Ammon's horn (tissue), 1 donor: ENCODE data around the gene TIAM2.
"Not testable (repeated sequence)": the region's sequence is repeated elsewhere in the genome, so short reads cannot be mapped to it uniquely, and the experiment has no call there.

Experiments
- DNase-seq: peaks from one replicate; pipeline ENCODE4 v3.0.0-alpha.2; 2016; ENCODE audit warnings: low spot score

TIAM2 gene

GRCh38 chr6:154991207-154991606 is 3.9 kb upstream of the TIAM2 start:
- no peak for DNase-seq

DNA sequence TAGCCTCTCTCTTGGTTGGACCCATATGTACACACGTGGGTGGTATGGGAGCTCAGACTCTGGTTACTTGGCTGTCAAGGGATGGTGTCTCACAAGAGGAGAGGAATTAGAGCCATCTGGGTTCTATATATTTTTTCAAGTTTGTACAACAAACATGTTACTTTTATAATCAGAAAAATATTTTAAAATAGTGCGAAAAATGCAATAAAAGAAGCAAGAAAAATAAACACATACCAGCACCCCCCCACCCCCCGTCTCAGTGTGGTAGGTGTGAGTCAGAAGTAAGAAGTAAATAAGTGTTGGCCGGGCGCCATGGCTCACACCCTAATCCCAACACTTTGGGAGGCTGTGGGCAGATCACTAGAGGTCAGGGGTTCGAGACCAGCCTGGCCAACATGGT is 2.1 kb upstream of the TIAM2 start:
- no peak for DNase-seq

GRCh38 chr6:154993710-154994109 is 1.4 kb upstream of the TIAM2 start:
- DNase-seq: no peak

DNA sequence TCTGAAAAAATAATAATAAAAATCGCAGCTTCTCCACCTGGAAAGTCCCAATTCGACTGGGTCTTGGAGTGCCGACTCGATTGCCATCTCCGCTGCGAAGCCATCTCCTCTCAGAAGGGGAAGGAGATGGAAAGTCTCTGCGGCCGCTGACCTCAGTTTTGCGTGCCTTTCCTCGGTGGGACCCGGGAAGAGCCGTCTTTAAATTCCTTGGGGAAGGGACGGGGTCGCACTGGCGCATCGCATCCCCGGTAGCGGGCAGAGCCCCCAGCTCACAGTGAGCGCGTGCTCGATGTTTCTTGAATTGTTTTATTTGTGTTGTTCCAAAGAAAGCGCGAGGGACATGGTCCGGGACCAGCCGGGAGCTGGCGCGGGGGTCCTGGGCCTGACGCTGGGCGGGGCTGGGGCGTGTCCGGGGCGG is 270 bp upstream of the TIAM2 start:
- DNase-seq: no peak

DNA sequence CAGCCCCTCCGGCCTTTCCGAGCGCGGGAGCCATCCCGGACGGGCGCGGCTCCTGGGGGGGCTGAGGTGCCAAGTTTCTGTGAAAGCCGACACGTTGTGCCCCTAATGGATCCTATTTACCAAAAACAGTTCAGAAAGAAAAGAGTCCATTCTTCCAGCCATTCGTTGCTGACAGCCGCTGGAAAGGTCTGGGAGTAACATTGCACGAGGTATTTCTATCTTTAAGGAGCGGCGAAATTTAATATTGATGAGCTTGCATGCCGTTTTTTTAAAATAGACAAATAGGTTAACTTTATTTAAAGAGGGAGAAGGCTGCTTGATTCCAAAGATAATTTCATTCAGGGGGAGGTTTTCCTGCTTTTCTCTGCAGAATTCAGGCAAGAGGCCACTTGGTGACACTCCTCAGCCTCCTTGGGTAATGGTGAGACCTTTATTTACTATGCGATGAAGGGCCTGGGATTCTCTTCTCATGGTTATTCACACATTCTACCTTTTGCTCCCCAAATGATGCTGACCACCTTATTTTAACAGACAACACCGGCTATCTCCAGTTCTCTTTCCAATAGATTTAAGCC is 988 bp downstream of the TIAM2 start:
- DNase-seq: no peak

GRCh38 chr6:154996841-154997311 is 1.8 kb downstream of the TIAM2 start:
- DNase-seq: peak; percentile 16

DNA sequence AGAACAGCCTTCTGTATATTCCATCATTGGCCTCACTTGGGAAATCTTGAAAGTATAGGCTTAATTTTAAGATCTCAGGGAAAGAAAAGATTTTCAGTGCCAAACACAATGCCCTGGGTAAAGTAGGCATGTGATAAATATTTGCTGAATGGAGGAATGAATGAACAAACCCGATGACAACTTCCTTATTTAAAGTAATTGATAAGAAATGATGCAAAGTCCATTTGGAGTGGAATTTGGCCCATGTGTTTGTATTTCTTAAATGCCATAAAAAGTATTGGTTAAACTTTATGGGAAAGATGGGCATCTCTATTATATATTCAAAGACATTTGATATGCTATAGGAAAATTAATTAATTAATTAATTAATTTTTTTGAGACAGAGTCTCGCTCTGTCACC is 3.7 kb downstream of the TIAM2 start:
- DNase-seq: no peak

- no peak for DNase-seq
Measured at GRCh38 chr6:155001482-155001881, 6.4 kb downstream of the TIAM2 start.

DNA sequence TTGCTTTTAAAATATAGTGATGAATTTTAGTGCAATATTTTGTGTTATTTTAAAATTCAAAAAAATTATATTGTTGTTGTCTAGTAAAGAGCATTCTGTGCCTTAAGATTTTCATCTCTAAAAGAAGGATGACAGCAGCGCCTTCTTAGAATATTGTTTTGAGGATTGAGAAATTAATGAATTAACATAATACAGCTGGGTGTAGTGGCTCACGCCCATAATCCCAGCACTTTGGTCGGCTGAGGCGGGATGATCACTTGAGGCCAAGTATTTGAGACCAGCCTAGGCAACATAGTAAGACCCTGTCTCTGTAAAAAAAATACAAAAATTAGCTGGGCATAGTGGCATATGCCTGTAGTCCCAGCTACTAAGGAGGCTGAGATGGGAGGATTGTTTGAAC is 6.8 kb downstream of the TIAM2 start:
- no peak for DNase-seq

DNA sequence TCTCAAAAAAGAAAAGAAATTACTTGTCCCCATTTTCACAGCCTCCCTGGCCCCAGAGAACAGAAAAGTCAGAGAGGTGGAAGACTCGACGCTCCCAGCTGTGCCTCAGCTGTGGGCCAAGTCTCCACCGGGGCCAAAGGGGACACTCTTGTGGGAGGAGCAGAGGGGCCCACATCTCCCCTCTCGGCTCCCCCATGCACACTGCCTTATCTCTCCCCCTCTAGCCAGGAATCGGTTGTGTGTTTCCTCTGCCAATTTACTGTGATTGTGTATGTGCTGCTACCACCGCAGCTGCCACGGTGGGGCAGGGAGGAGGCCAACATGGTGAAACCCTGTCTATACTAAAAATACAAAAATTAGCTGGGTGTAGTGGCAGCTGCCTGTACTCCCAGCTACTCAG is 8.4 kb downstream of the TIAM2 start:
- DNase-seq: no peak

GRCh38 chr6:155004017-155004416 is 8.9 kb downstream of the TIAM2 start:
- DNase-seq: no peak

DNA sequence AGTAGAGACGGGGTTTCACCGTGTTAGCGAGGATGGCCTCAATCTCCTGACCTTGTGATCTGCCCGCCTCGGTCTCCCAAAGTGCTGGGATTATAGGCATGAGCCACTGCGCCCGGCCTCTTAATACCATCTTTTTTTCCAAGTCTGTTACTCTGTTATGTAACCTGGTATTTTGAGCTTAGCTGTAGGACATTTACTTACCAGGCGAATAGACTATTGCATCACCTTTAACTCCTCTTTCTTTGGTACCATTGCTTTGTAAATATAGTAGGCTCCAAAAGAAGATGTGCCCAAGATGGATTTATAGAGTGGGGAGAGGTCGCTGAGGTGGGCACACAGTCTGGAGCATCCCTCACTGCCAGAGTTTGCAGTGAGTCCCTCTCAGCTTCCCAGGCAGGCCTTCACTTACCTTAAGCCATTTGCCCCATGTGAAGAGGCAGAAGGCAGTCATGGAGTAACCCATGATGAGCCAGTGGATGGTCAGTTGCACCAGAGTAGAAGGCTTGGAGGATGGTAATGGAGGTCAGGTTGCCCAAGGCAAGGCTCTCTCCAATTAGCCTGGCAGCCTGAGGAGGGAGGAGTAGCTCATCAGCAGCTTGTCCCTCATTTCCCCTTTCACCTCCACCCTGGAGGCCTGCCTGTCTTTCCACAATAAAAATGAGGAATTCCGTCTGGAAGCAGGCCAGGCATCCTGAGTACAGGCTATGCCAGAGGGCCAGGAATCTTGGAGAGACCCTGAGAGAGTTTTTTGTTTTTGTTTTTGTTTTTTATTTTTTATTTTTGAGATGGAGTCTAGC is 9.7 kb downstream of the TIAM2 start:
- no peak for DNase-seq

- DNase-seq: no peak
Measured at GRCh38 chr6:155008625-155009024, 13.5 kb downstream of the TIAM2 start.

DNA sequence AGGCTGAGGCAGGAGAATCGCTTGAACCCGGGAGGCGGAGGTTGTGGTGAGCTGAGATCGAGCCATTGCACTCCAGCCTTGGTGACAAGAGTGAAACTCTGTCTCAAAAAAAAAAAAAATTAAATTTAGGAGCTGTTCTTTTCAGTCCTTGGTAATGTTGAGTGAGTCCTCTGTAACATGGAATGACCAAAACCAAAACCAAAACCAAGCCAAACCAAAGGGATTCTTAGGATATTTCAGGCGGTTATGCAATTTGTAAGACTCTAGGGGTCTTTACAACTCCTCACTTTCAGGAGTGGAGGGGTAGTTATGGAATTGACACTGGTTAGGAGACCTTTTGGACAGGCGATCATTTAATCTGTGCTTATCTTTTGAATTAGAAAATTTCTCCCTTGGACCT is 15.8 kb downstream of the TIAM2 start:
- no peak for DNase-seq

GRCh38 chr6:155011809-155012291 is 16.7 kb downstream of the TIAM2 start:
- no peak for DNase-seq

DNA sequence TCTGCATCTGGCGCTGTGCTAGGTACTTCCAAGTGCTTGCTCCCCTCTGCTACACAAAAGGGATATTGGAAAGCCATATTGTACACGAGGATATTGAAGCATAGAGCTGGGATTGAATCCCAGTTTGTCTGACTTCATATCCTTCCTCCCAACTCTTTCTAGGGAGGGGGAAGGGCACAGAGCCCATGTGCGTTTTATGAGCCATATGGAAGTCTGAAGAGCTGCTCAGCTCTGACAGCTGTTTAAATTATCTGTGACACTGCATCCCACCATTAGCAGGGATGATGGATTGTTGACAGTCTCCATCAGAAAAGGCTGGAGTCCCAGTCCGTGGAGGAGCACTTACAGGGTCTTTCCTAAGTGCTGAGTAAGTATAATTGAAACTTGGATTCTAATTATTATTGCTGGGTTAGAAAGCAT is 18.4 kb downstream of the TIAM2 start:
- DNase-seq: no peak

GRCh38 chr6:155014137-155014536 is 19.0 kb downstream of the TIAM2 start:
- DNase-seq: no peak

DNA sequence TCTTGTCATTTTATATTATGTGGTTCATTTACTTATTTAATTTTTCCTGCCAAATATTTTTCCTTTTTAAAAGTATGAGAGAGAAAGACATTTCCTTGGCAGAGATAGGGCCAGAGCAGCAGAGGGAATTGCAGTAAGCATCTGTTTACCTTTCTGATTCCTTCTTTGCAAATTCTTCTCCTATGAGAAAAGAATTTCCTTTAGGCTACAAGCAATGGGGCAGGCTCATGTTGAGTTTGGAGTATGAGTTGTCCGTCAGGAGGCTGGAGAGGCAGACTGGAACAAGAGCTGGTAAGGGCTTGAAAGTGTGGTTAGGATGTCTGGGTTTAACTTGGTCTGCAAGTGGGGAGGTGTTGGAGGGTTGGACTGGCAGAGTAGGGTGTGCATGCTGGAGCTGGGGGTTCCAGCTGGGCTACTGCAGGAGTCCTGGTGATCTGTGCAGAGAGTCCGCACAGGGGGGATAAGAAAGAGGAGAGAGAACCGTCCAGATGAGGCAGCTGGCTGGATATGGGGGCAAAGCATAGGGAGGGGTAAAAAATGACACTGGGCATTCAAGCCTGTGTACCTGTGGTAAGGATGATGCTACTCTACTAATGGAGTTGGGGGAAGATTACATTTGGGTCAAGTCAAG is 19.7 kb downstream of the TIAM2 start:
- DNase-seq: no peak

DNA sequence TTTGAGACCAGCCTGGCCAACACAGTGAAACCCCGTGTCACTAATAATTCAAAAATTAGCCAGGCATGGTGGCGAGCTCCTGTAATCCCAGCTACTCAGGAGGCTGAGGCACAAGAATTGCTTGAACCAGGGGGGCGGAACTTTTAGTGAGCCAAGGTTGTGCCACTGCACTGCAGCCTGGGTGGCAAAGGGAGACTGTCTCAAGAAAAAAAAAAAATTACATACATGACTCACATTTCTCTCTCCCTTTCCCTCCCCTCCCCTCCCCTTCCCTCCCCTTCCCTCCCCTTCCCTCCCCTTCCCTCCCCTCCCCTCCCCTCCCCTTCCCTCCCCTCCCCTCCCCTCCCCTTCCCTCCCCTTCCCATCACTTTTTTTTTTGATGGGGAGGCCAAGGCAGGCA is 23.3 kb downstream of the TIAM2 start:
- DNase-seq: not testable (repeated sequence)

GRCh38 chr6:155021680-155022079 is 26.6 kb downstream of the TIAM2 start:
- DNase-seq: no peak

DNA sequence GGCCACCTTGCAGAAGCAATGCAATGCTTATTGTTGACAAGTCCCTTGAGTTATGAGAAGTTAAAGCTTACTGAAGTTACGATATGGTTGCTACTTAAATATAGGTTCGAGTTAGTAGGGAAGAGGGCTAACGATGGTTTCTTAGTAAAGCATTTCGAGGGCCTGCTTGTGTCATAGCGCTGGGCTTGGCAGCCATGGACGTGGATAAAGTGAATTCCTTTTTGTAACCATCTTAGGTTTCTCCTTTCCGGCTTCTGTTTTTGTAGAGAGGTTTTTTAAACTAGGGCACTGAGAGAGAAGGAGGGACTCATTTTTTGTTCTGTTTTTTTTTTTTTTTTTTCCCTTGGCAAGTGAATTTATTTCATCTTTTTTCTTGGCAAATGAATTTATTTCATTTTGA is 27.6 kb downstream of the TIAM2 start:
- DNase-seq: no peak

DNA sequence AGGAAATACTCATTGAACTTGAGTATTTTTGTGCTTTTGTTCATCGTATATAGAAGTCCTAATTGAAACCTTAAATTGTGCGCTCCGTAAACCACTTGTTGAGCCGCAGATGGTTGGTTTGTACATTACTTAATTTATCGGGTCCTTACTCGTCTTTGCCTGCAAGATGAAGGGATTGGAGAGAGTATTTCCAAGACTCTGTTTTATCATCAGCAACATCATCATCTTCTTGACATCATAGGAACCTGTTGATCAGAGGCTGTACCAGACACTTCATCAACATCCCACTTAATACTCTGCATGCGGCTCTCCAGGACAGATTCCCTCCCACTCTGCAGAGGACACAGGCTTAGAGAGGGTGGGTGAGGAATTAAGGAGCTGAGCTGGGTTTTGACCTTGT is 28.6 kb downstream of the TIAM2 start:
- no peak for DNase-seq

DNA sequence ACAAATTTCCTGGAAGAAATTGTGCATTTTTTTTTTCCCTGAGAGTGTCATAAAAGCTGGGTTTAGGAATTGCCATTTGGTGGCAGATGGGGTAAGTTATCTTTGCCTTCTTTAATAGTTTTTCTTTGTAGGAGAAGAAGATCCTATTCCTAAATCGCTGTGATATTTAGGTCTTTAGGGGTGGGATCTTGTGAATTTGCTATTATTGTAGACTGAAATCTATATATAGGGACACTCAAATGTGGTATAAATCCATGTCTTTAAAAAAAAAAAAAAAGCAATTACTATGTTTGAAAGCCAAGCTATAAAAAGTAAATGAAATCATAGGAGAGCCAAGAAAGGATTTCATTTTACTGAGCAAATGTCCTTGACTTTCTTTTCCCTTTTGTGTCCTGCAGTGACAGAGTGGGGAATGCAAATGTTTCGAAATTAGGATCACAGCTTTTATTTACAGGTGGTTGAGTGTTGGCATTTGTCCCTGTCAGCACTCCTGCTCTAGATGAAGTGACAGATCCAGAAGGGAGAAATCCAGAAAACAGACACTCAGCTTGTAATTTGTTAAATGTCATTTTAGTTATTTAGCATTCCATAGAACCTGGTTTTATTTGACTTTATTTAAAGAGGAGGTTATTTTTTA is 29.4 kb downstream of the TIAM2 start:
- DNase-seq: no peak
